Left hindlimb (tissue), 1 donor: ENCODE measurements around the gene CA11.
A peak's percentile ranks its signal among the peaks of the same experiment; 100 is the strongest.
"Not testable (repeated sequence)": the region's sequence is repeated elsewhere in the genome, so short reads cannot be mapped to it uniquely, and the experiment has no call there.

Experiments used
- DNase-seq: peaks from one replicate; pipeline ENCODE4 v3.0.0-alpha.2; 2018

CA11 gene

GRCh38 chr19:48639483-48640375, 6.3 kb downstream of the CA11 start:
- DNase-seq, result no peak

- no peak for DNase-seq
Observed at GRCh38 chr19:48638831-48639381, 7.1 kb downstream of the CA11 start.

GRCh38 chr19:48637948-48638830, 7.8 kb downstream of the CA11 start:
- peak; percentile 92 for DNase-seq

- DNase-seq, result peak; percentile 99
Observed at GRCh38 chr19:48637449-48637947, 8.5 kb downstream of the CA11 start.

GRCh38 chr19:48636859-48637448, 9.0 kb downstream of the CA11 start, which contains the start of gene DBP:
TSS of gene DBP (minus strand) at chr19:48637379. CDS start at chr19:48636994, 385 bp downstream.
- peak; percentile 60 for DNase-seq

- DNase-seq, result peak; percentile 51
Observed at GRCh38 chr19:48635966-48636858, 9.8 kb downstream of the CA11 start.

GRCh38 chr19:48635263-48635965, 10.6 kb downstream of the CA11 start:
- DNase-seq, result peak; percentile 68

GRCh38 chr19:48634424-48635262, 11.3 kb downstream of the CA11 start:
- DNase-seq, result peak; percentile 94

- no peak for DNase-seq
Observed at GRCh38 chr19:48634036-48634342, 12.0 kb downstream of the CA11 start.

- peak; percentile 38 for DNase-seq
Observed at GRCh38 chr19:48633148-48634035, 12.6 kb downstream of the CA11 start.

- DNase-seq, result no peak
Observed at GRCh38 chr19:48632692-48633147, 13.3 kb downstream of the CA11 start.

- not testable (repeated sequence) for DNase-seq
Observed at GRCh38 chr19:48632286-48632685, 13.7 kb downstream of the CA11 start.

- DNase-seq, result no peak
Observed at GRCh38 chr19:48631225-48631624, 14.8 kb downstream of the CA11 start.

- DNase-seq, result peak; percentile 76
Observed at GRCh38 chr19:48630296-48631063, 15.5 kb downstream of the CA11 start.

GRCh38 chr19:48629599-48630295, 16.2 kb downstream of the CA11 start:
- DNase-seq, result peak; percentile 57

GRCh38 chr19:48629297-48629598, 16.7 kb downstream of the CA11 start:
- no peak for DNase-seq

- DNase-seq, result no peak
Observed at GRCh38 chr19:48628486-48629296, 17.3 kb downstream of the CA11 start.
